Activated naive CD8-positive, alpha-beta T cell treated with anti-CD3 and anti-CD28 coated beads, Interleukin-2, amount 10 ng/mL, durations not matched to agents 7 days and 5 days (primary cell): Measurements from ENCODE around the gene CGRRF1. TPM values are rescaled to one million over a fixed set of nuclear protein-coding genes. Genes with fewer than 3 reads are reported as not detected.

Experiments used
- ATAC-seq: fragments of 150-1000 bp; cut with Tn5 transposase; one replicate; pipeline ENCODE4 v1.10.0; 2021; ENCODE audit warnings: low read depth, moderate library complexity
- POLR2A ChIA-PET: fragments of 350-600 bp; sonication (Branson Sonifier 250); formaldehyde crosslinking; loops from one replicate; lab custom pipeline; 2021; ENCODE audit warnings: antibody characterized with exemption; lab: Charles Lee
- DNase-seq: peaks from one replicate; pipeline ENCODE4 v3.0.0; 2021
- H3K27ac Mint-ChIP-seq: one replicate; pipeline ENCODE4 v1.8.0; 2022; ENCODE audit warnings: mild to moderate bottlenecking, mixed read lengths
- H3K27me3 Mint-ChIP-seq: one replicate; pipeline ENCODE4 v1.8.0; 2022; ENCODE audit warnings: mild to moderate bottlenecking, moderate library complexity, mixed read lengths
- H3K36me3 Mint-ChIP-seq: one replicate; pipeline ENCODE4 v1.8.0; 2021; ENCODE audit warnings: mild to moderate bottlenecking, mixed read lengths
- H3K4me1 Mint-ChIP-seq: one replicate; pipeline ENCODE4 v1.8.0; 2021; ENCODE audit warnings: mixed read lengths
- H3K4me3 Mint-ChIP-seq: one replicate; pipeline ENCODE4 v1.8.0; 2022; ENCODE audit warnings: mild to moderate bottlenecking, moderate library complexity, mixed read lengths
- H3K9me3 Mint-ChIP-seq: one replicate; pipeline ENCODE4 v1.8.0; 2021; ENCODE audit warnings: mixed read lengths
- total RNA-seq, 2 experiments: library from RNA; stranded (reverse); gene quantifications; one replicate each; pipeline ENCODE4 v1.2.3, GENCODE V29; 2021

CGRRF1 gene
- total RNA-seq, 2 experiments from 2014 or later, result 14.7 to 17.3 TPM

- Mint-ChIP-seq H3K27ac (no peak overlapping the region), H3K36me3 (no peaks in the 10 kb centered on the region), H3K27me3 (peaks cover 46% of the 10 kb centered on the region), H3K4me1 (peaks cover 11% of the 10 kb centered on the region), H3K4me3 (peak overlapping the region; percentile 87), H3K9me3 (no peaks in the 10 kb centered on the region)
- peak; percentile 77 for DNase-seq
- POLR2A ChIA-PET, result interaction anchor here (0.6 to 5.4 kb wide), 9 partner anchors 63 to 315 kb away, joined by 3 to 75 read pairs (median 7); partner anchors contain the start of gene GMFB
- peak; percentile 40 for ATAC-seq
These were observed 55.4 kb downstream of the CGRRF1 start for GRCh38 chr14:54564868-54565784.

DNA sequence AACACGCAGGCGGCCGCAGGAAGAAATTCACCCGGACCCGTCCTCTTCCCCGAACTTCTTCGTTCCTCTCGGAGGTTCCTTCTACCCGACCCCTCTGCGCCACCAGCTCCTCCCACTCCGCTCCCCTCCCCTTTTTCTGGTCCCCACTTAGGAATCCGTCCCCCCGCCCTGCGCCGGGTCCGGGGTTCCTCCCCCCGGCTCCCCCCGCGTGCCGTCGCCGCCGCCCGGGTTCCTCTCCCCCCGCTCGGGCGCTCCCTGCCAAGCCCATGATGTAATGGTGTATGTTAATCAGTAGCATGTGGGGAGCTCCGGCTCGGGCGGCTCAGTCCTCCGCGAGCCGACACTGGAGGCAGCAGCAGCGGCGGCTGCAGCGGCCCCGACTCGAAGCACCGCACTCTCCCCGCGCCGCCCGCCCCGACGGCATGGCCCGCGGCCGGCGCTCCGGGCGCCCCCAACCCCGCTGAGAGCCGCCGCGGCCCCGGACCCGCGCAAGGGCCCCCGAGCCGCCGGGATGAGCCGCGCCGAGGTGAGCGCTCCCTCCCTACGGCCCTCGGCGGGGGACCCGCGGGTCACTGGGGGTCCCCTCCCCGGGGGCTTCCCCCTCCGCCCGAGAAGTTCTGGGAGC lies 56.2 kb downstream of the CGRRF1 start:
- H3K4me3 Mint-ChIP-seq, result peak overlapping the region; percentile 87
- no peaks in the 10 kb centered on the region for H3K9me3 Mint-ChIP-seq
- ATAC-seq, result peak; percentile 73
- H3K36me3 Mint-ChIP-seq, result no peaks in the 10 kb centered on the region
- POLR2A ChIA-PET, result interaction anchor here (0.6 to 5.4 kb wide), 11 partner anchors 56 to 314 kb away, joined by 3 to 75 read pairs (median 7); partner anchors contain the start of genes CGRRF1 and GMFB
- peaks cover 11% of the 10 kb centered on the region for H3K4me1 Mint-ChIP-seq
- H3K27me3 Mint-ChIP-seq, result peaks cover 39% of the 10 kb centered on the region
- H3K27ac Mint-ChIP-seq, result peak overlapping the region; percentile 67
- peak; percentile 83 for DNase-seq

- H3K4me1 Mint-ChIP-seq, result peaks cover 11% of the 10 kb centered on the region
- no peaks in the 10 kb centered on the region for H3K9me3 Mint-ChIP-seq
- H3K27ac Mint-ChIP-seq, result peak within 1 kb of the TSS; percentile 89
- POLR2A ChIA-PET, result interaction anchor here (0.8 to 5.4 kb wide), 11 partner anchors 57 to 209 kb away, joined by 3 to 75 read pairs (median 7); partner anchors contain the start of genes CGRRF1 and GMFB
- peaks cover 33% of the 10 kb centered on the region for H3K27me3 Mint-ChIP-seq
- H3K4me3 Mint-ChIP-seq, result peak within 1 kb of the TSS; percentile 98
- DNase-seq (peak; percentile 72), ATAC-seq (peak; percentile 35)
- no peaks in the 10 kb centered on the region for H3K36me3 Mint-ChIP-seq
These were observed 56.9 kb downstream of the CGRRF1 start, which contains the start of gene SAMD4A for GRCh38 chr14:54566410-54567223. Gene SAMD4A (plus strand): TSS chr14:54567128. CDS start chr14:54567917, 789 bp downstream.

DNA sequence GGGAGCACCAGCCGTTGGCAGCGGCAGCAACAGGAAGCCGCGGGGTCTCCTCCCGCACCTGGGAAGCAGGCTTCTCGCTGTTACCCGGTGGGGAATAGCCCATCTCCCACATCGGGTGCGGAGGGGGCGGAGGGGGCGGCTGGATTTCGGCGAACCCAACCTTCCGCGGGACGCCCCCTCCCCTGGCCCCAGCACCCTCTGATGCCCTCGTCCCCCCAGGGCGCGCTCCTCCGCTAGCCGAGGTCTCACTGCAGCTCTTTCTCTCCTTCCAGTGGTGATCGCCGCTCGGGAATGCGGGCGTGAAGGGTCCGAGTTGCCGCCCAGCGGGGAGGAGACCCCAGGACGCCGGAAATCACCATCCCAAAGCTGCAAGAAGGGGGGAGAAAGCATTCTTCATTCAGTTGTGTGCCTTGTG lies 57.5 kb downstream of the CGRRF1 start:
- no peak for ATAC-seq
- DNase-seq, result peak; percentile 70
- peaks cover 2% of the 10 kb centered on the region for H3K9me3 Mint-ChIP-seq
- H3K4me3 Mint-ChIP-seq, result peak overlapping the region; percentile 98
- peaks cover 11% of the 10 kb centered on the region for H3K4me1 Mint-ChIP-seq
- H3K36me3 Mint-ChIP-seq, result peaks cover 3% of the 10 kb centered on the region
- POLR2A ChIA-PET, result interaction anchor here (0.8 to 5.4 kb wide), 8 partner anchors 58 to 208 kb away, joined by 3 to 75 read pairs (median 8); partner anchors contain the start of genes CGRRF1 and GMFB
- H3K27me3 Mint-ChIP-seq, result peaks cover 29% of the 10 kb centered on the region
- H3K27ac Mint-ChIP-seq, result peak overlapping the region; percentile 89

DNA sequence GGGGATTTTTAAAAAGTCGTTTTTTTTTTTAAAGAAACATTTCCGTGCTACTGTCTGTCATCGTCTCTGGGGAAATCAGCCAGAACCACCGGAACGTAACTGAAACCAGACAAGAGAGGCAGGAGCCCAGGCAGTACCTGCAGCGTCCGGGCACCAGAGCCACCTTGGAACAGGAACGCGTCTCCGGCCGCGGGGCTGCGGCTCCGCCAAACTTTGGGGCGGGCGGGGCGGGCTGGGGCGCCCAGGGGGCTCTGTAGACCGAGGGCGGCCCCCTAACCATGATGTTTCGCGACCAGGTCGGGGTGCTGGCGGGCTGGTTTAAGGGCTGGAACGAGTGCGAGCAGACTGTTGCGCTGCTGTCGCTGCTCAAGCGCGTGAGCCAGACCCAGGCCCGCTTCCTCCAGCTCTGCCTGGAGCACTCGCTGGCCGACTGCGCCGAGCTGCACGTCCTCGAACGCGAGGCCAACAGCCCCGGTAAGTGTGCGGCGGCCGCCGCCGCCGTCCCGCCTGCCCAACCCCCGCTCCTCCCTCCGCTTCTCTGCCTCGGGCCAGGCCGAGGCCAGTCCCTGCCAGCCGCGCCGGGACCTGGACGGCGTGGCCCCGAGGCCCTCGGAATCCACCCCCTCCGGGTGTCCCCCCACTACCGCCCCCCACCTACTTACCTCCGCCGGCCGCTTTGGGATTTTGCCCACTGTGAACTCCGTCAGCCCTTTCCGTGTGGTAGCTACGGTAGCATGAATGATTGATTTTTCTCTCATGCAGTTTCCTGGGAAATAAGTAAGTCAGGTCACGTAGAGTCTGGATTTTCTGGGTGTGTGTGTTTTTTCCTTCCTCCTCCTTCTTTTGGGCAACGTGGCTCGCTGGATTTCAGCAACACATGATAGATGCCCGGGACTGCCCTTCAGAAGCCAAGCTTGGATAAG lies 58.2 kb downstream of the CGRRF1 start:
- Mint-ChIP-seq H3K4me3 (peak overlapping the region; percentile 98), H3K27me3 (peaks cover 23% of the 10 kb centered on the region), H3K9me3 (peaks cover 5% of the 10 kb centered on the region), H3K36me3 (peaks cover 7% of the 10 kb centered on the region), H3K4me1 (peaks cover 11% of the 10 kb centered on the region), H3K27ac (peak overlapping the region; percentile 89)
- POLR2A ChIA-PET, result interaction anchor here (0.6 to 5.4 kb wide), 4 partner anchors 59 to 207 kb away, joined by 3 to 75 read pairs (median 4); no protein-coding TSS in a partner anchor
- ATAC-seq (peak; percentile 21), DNase-seq (peak; percentile 65)

DNA sequence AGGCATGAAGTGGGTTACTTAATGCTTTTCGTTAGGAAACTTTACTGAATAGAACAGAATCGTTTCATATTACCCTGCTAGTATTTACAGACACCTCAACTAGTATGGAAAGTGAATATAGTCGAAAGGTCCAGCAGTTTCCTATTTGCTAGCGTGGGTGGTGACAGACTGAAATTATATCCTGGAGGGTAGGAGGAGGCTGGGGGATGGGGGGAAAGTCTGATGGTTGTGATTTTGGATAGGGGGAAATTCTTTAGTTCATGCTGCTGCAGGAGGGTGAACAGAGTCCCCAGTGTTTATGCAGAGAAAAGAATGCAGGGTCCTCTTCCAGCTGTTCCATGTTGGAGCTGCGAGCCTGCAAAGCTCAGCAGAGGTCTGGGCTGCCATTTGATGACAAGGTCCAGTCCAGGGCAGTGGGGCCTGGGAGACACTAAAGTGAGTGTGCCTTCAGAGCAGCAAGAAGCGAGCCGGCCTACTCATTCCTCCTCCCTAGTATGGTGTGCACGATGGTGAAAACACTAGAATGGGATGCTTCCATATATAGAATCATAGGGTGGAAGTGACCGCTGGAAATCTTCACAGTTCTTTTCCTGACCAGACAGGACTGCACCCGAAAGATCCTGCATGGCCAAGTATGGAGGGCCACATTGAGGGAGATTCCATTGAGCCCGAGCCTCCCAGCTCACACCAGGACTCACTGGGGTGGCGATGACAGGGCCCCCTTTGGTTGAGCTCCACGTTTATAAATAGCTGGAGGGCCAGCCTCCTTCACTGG lies 59.3 kb downstream of the CGRRF1 start:
- POLR2A ChIA-PET, result interaction anchor here (0.7 to 5.4 kb wide), 3 partner anchors 58 to 206 kb away, joined by 3 to 75 read pairs (median 5); no protein-coding TSS in a partner anchor

GRCh38 chr14:54570047-54570446 lies 60.3 kb downstream of the CGRRF1 start:
- Mint-ChIP-seq H3K4me1 (peaks cover 4% of the 10 kb centered on the region), H3K9me3 (peaks cover 12% of the 10 kb centered on the region), H3K36me3 (peaks cover 19% of the 10 kb centered on the region), H3K27ac (no peak overlapping the region), H3K27me3 (peaks cover 15% of the 10 kb centered on the region), H3K4me3 (no peak overlapping the region)
- ATAC-seq (no peak), DNase-seq (no peak)
- POLR2A ChIA-PET, result no interaction called here

More for the DNA sequence above, 59.3 kb downstream of the CGRRF1 start:
- ATAC-seq (no peak), DNase-seq (no peak)
- H3K27ac Mint-ChIP-seq, result no peak overlapping the region
- H3K9me3 Mint-ChIP-seq, result peaks cover 12% of the 10 kb centered on the region
- peak overlapping the region; percentile 84 for H3K4me3 Mint-ChIP-seq
- H3K36me3 Mint-ChIP-seq, result peaks cover 14% of the 10 kb centered on the region
- peaks cover 23% of the 10 kb centered on the region for H3K27me3 Mint-ChIP-seq
- peaks cover 11% of the 10 kb centered on the region for H3K4me1 Mint-ChIP-seq

GRCh38 chr14:54570631-54571415 lies 61.1 kb downstream of the CGRRF1 start:
- ATAC-seq (no peak), DNase-seq (no peak)
- Mint-ChIP-seq H3K9me3 (peaks cover 12% of the 10 kb centered on the region), H3K27ac (no peak overlapping the region), H3K4me1 (peaks cover 4% of the 10 kb centered on the region), H3K36me3 (peaks cover 19% of the 10 kb centered on the region), H3K4me3 (no peak overlapping the region), H3K27me3 (peaks cover 11% of the 10 kb centered on the region)
- POLR2A ChIA-PET, result no interaction called here

DNA sequence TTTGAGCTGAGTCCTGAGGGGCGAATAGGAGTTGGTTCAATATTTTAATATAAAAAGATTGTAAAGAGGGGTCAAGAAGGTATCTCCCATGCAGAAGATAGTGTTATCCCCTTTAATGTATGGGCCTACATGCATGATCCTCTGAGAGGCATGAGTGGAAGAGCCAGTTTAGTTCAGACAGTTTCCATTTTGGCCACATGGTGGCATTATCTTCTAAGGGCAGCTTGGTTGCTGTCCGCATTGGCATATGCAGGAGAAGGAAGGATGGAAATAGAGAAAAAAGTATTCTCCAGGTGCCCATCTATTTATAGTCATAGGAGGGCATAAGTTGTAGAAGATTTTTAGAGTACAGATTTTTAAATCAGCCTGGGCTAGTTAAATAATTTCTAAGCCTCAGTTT lies 62.6 kb downstream of the CGRRF1 start:
- peaks cover 6% of the 10 kb centered on the region for H3K4me1 Mint-ChIP-seq
- H3K36me3 Mint-ChIP-seq, result peaks cover 21% of the 10 kb centered on the region
- peaks cover 12% of the 10 kb centered on the region for H3K9me3 Mint-ChIP-seq
- no peak overlapping the region for H3K4me3 Mint-ChIP-seq
- peaks cover 10% of the 10 kb centered on the region for H3K27me3 Mint-ChIP-seq
- H3K27ac Mint-ChIP-seq, result no peak overlapping the region
- POLR2A ChIA-PET, result no interaction called here
- ATAC-seq (no peak), DNase-seq (no peak)

GRCh38 chr14:54574528-54574927 lies 64.8 kb downstream of the CGRRF1 start:
- H3K4me1 Mint-ChIP-seq, result peaks cover 4% of the 10 kb centered on the region
- H3K27me3 Mint-ChIP-seq, result peaks cover 6% of the 10 kb centered on the region

More at GRCh38 chr14:54574528-54574927, 64.8 kb downstream of the CGRRF1 start:
- Mint-ChIP-seq H3K27ac (no peak overlapping the region), H3K36me3 (peaks cover 22% of the 10 kb centered on the region), H3K9me3 (peaks cover 12% of the 10 kb centered on the region), H3K4me3 (no peak overlapping the region)
- ATAC-seq (no peak), DNase-seq (no peak)
- POLR2A ChIA-PET, result no interaction called here
